CD14-positive monocyte (primary cell): ENCODE data around the gene RAB7B. TPM values are rescaled to one million over a fixed set of nuclear protein-coding genes. Genes with fewer than 3 reads are reported as not detected.
"Not testable (repeated sequence)": the region's sequence is repeated elsewhere in the genome, so short reads cannot be mapped to it uniquely, and the experiment has no call there.

Experiments
- DNase-seq, 3 donors: peaks; one replicate each; pipeline ENCODE4 v3.0.0-alpha.2; 2011 to 2022
- H2AFZ ChIP-seq: 2 replicates; pipeline ENCODE4 v1.6.0; 2012; ENCODE audit warnings: mild to moderate bottlenecking, low read depth, low read length, inconsistent platforms; ENCODE audit not compliant: insufficient read depth, poor library complexity, severe bottlenecking
- H3K27ac ChIP-seq, 2 donors: 1 replicate in 1 of 2; 2 replicates in 1 of 2; pipeline ENCODE4 v1.5.1; 2012 to 2013; ENCODE audit warnings: low read length in 2 of 2, control low read depth in 1 of 2, inconsistent platforms in 1 of 2, low read depth in 1 of 2, mild to moderate bottlenecking in 1 of 2
- H3K27me3 ChIP-seq, 2 donors: one replicate each; pipeline versions ENCODE4 v1.6.0 to v1.6.1; 2011 to 2013; ENCODE audit warnings: low read length in 2 of 2; ENCODE audit not compliant: control insufficient read depth in 2 of 2, insufficient read depth in 2 of 2
- H3K36me3 ChIP-seq, 2 donors: replicated peaks in 1 of 2; 1 replicate in 1 of 2; 2 replicates in 1 of 2; pipeline versions ENCODE4 v1.5.1 to v1.6.1; 2012 to 2013; ENCODE audit warnings: low read length in 2 of 2, control low read depth in 1 of 2, inconsistent platforms in 1 of 2, mild to moderate bottlenecking in 1 of 2; ENCODE audit not compliant: insufficient read depth in 2 of 2, control insufficient read depth in 1 of 2
- H3K4me1 ChIP-seq, 2 donors: 1 replicate in 1 of 2; 2 replicates in 1 of 2; pipeline versions ENCODE4 v1.5.1 to v1.6.1; 2012 to 2013; ENCODE audit warnings: low read length in 2 of 2, control low read depth in 1 of 2, inconsistent platforms in 1 of 2, mild to moderate bottlenecking in 1 of 2, moderate library complexity in 1 of 2; ENCODE audit not compliant: insufficient read depth in 2 of 2, control insufficient read depth in 1 of 2
- H3K4me2 ChIP-seq: replicated peaks from 2 replicates; pipeline ENCODE3; 2012; ENCODE audit warnings: low read length, moderate library complexity, mild to moderate bottlenecking; ENCODE audit not compliant: poor library complexity, severe bottlenecking; ENCODE audit errors: extremely low read depth
- H3K4me3 ChIP-seq, 3 experiments: fragments of 200-600 bp in 1 of 3; sonication (generic) in 1 of 3; replicated peaks in 1 of 3; 1 replicate in 2 of 3; 2 replicates in 1 of 3; pipeline ENCODE4 v1.5.1; 2011 to 2013; ENCODE audit warnings: low read length in 3 of 3, mild to moderate bottlenecking in 3 of 3, control low read depth in 2 of 3, low read depth in 2 of 3, inconsistent platforms in 1 of 3, moderate library complexity in 1 of 3
- H3K79me2 ChIP-seq: 2 replicates; pipeline ENCODE4 v1.6.0; 2012; ENCODE audit warnings: mild to moderate bottlenecking, control low read depth, inconsistent platforms, low read length, moderate library complexity; ENCODE audit not compliant: insufficient read depth
- H3K9ac ChIP-seq: 2 replicates; pipeline ENCODE4 v1.6.0; 2017; ENCODE audit warnings: low read length, mild to moderate bottlenecking; ENCODE audit not compliant: insufficient read depth, poor library complexity, severe bottlenecking
- H3K9me3 ChIP-seq, 2 donors: replicated peaks in 1 of 2; 1 replicate in 1 of 2; 2 replicates in 1 of 2; pipeline versions ENCODE4 v1.5.1 to v1.6.1; 2012 to 2013; ENCODE audit warnings: low read length in 2 of 2, control low read depth in 1 of 2; ENCODE audit not compliant: control insufficient read depth in 1 of 2, insufficient read depth in 1 of 2
- H4K20me1 ChIP-seq: 2 replicates; pipeline ENCODE4 v1.6.0; 2012; ENCODE audit warnings: mild to moderate bottlenecking, low read length, control low read depth, moderate library complexity; ENCODE audit not compliant: insufficient read depth
- H3K27ac Mint-ChIP-seq, 7 donors: one replicate each; pipeline ENCODE4 v1.8.0; 2020; ENCODE audit warnings: mild to moderate bottlenecking in 7 of 7, mixed read lengths in 7 of 7, moderate library complexity in 6 of 7, inconsistent platforms in 2 of 7
- H3K27me3 Mint-ChIP-seq, 3 donors: one replicate each; pipeline ENCODE4 v1.8.0; 2021 to 2022; ENCODE audit warnings: low read depth in 3 of 3, mild to moderate bottlenecking in 3 of 3, mixed read lengths in 3 of 3, moderate library complexity in 3 of 3, inconsistent platforms in 1 of 3
- H3K36me3 Mint-ChIP-seq, 2 donors: one replicate each; pipeline ENCODE4 v1.8.0; 2020; ENCODE audit warnings: mixed read lengths in 2 of 2, inconsistent platforms in 1 of 2, mild to moderate bottlenecking in 1 of 2
- H3K4me1 Mint-ChIP-seq: one replicate; pipeline ENCODE4 v1.8.0; 2020; ENCODE audit warnings: mild to moderate bottlenecking, mixed read lengths
- H3K4me3 Mint-ChIP-seq, 2 donors: one replicate each; pipeline ENCODE4 v1.8.0; 2020; ENCODE audit warnings: mild to moderate bottlenecking in 2 of 2, mixed read lengths in 2 of 2, moderate library complexity in 1 of 2
- H3K9me3 Mint-ChIP-seq, 7 donors: one replicate each; pipeline ENCODE4 v1.8.0; 2020 to 2022; ENCODE audit warnings: mixed read lengths in 7 of 7, mild to moderate bottlenecking in 6 of 7, moderate library complexity in 6 of 7, inconsistent platforms in 2 of 7
- WGBS: methylation state at CpG from one replicate; pipeline ENCODE4 v1.1.5; 2013; ENCODE audit warnings: missing lambda C conversion rate; ENCODE audit not compliant: insufficient coverage; 5-methylcytosine and 5-hydroxymethylcytosine counted together
- intact Hi-C, 2 donors: fragments of 100-400 bp; cut with micrococcal nuclease; formaldehyde crosslinking; loops; one replicate each; pipeline versions ENCODE4 v1.15.0 to v1.15.1; 2023
- polyA minus RNA-seq: library from RNA; depleted of rRNA, polyadenylated mRNA; stranded (reverse); fragments of >200 nt; gene quantifications from 2 replicates; pipeline ENCODE4 v1.2.3, GENCODE V29; 2012
- polyA plus RNA-seq, 3 donors: library from polyadenylated mRNA; depleted of rRNA in 1 of 3; unstranded in 2 of 3; stranded (reverse) in 1 of 3; fragments of 300-500 nt in 2 of 3; fragments of >200 nt in 1 of 3; fragmentation: Illumina TruSeq in 2 of 3; gene quantifications; 1 replicate in 2 of 3; 2 replicates in 1 of 3; pipeline ENCODE4 v1.2.3, GENCODE V29; 2012 to 2021
- total RNA-seq, 12 experiments: library from RNA in 1 of 12; stranded (reverse) in 1 of 12; fragments of 120-200 nt in 1 of 12; gene quantifications; one replicate each; pipeline ENCODE4 v1.2.4 and lab custom pipeline; 2013 to 2026; ENCODE audit warnings: mixed read lengths in 6 of 12, inconsistent platforms in 1 of 12
- TF ChIP-seq, protein P1 (sequence below): fragments of 200-600 bp; IDR thresholded peaks from one replicate; pipeline ENCODE4 v1.8.0; 2022; ENCODE audit warnings: antibody characterized with exemption, mild to moderate bottlenecking

The RAB7B gene
- total RNA-seq (2013): 0.81 TPM
- under 1 TPM; 0.41 to 0.52 (median 0.47) TPM for polyA plus RNA-seq
- 0.14 and 0.16 TPM in 2 replicates for polyA minus RNA-seq
- total RNA-seq (lab: John Stamatoyannopoulos, UW): 0.13 to 1.8 (median 0.59) reads per million in 11 experiments

- H3K9me3 ChIP-seq: no peaks in the 10 kb centered on the region
- no peaks in the 10 kb centered on the region for H3K27me3 ChIP-seq
- H2AFZ ChIP-seq: peak within 1 kb of the TSS; percentile 12
- H3K4me3 Mint-ChIP-seq: peak within 1 kb of the TSS; percentile 5 to 65
- H3K27me3 Mint-ChIP-seq: no peaks in the 10 kb centered on the region
- peak within 1 kb of the TSS; percentile 43 to 89 (median 72) for H3K27ac Mint-ChIP-seq
- H3K36me3 Mint-ChIP-seq: no peaks in the 10 kb centered on the region
- H3K4me3 ChIP-seq: peak within 1 kb of the TSS in 1 of 3 experiments; percentile 44
- peaks cover 65% of the 10 kb centered on the region for H3K4me1 Mint-ChIP-seq
- H3K9me3 Mint-ChIP-seq: peaks cover 0 to 2% (median 0%) of the 10 kb centered on the region in 7 donors
- TF ChIP-seq, protein P1, sequence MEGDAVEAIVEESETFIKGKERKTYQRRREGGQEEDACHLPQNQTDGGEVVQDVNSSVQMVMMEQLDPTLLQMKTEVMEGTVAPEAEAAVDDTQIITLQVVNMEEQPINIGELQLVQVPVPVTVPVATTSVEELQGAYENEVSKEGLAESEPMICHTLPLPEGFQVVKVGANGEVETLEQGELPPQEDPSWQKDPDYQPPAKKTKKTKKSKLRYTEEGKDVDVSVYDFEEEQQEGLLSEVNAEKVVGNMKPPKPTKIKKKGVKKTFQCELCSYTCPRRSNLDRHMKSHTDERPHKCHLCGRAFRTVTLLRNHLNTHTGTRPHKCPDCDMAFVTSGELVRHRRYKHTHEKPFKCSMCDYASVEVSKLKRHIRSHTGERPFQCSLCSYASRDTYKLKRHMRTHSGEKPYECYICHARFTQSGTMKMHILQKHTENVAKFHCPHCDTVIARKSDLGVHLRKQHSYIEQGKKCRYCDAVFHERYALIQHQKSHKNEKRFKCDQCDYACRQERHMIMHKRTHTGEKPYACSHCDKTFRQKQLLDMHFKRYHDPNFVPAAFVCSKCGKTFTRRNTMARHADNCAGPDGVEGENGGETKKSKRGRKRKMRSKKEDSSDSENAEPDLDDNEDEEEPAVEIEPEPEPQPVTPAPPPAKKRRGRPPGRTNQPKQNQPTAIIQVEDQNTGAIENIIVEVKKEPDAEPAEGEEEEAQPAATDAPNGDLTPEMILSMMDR: no peak
- H3K9ac ChIP-seq: no peak within 1 kb of the TSS
- intact Hi-C loops: no loop called here
- 38% methylated on average over 5 of the region's 12 CpGs for WGBS
- H3K4me1 ChIP-seq: peaks cover 53 to 58% of the 10 kb centered on the region in 2 donors
- DNase-seq: peak; percentile 30 to 69 (median 45)
- peak within 1 kb of the TSS in 1 of 2 donors; percentile 54 for H3K27ac ChIP-seq
- H3K79me2 ChIP-seq: peaks cover 7% of the 10 kb centered on the region
- H4K20me1 ChIP-seq: no peaks in the 10 kb centered on the region
- peak within 1 kb of the TSS; percentile 48 for H3K4me2 ChIP-seq
- no peaks in the 10 kb centered on the region for H3K36me3 ChIP-seq
Measured at GRCh38 chr1:206002871-206003801, at the start of gene RAB7B. TSS of gene RAB7B (minus strand) at chr1:206003395. CDS start at chr1:205994135, 9,260 bp downstream.

- H3K36me3 Mint-ChIP-seq, H3K27me3 ChIP-seq, DNase-seq, H3K4me3 Mint-ChIP-seq, H4K20me1 ChIP-seq, H3K79me2 ChIP-seq, H3K9ac ChIP-seq, H3K36me3 ChIP-seq, H2AFZ ChIP-seq, H3K4me2 ChIP-seq, H3K4me3 ChIP-seq, H3K27me3 Mint-ChIP-seq, H3K9me3 ChIP-seq, H3K9me3 Mint-ChIP-seq, H3K27ac ChIP-seq: not testable (repeated sequence)
- WGBS: 100% methylated on average over 3 of the region's 8 CpGs
- intact Hi-C loops: loop anchor here in 1 of 2 donors (5.0 kb wide), 1 partner anchor 40 kb away; no protein-coding TSS in a partner anchor
- H3K27ac Mint-ChIP-seq: peak overlapping the region in 6 of 7 donors; percentile 20 to 92 (median 64)
- peaks cover 57 to 58% of the 10 kb centered on the region in 2 donors for H3K4me1 ChIP-seq
- peaks cover 58% of the 10 kb centered on the region for H3K4me1 Mint-ChIP-seq
Measured at GRCh38 chr1:206052231-206052865, 49.2 kb upstream of the RAB7B start.
